ENCODE results near the gene NTMT1. TPM values are rescaled to one million over a fixed set of nuclear protein-coding genes. Genes with fewer than 3 reads are reported as not detected.

The NTMT1 gene
- total and polyA plus RNA-seq, 10 of the 15 experiments (the other 5 are each of a cell fraction or from before 2014, with no cell fraction given) = 12.8 to 85.4 (median 39.3) TPM

- SMC1A ChIA-PET (ENCODE audit: uncharacterized antibody, unreplicated experiment) = interaction anchor here (0.8 to 6.8 kb wide), 16 partner anchors 8 to 492 kb away, joined by 3 to 83 read pairs (median 4); partner anchors contain the start of gene IER5L
- peak overlapping the region; percentile 23 for H2AFZ ChIP-seq (ENCODE audit: control insufficient read depth, low read depth, low read length)
- WGBS (ENCODE audit: insufficient coverage, insufficient replicate concordance, low lambda C conversion rate, missing lambda C conversion rate) = 33% methylated on average over 12 of the region's 12 CpGs
- ATAC-seq (peak; percentile 51), FAIRE-seq (peak; percentile 92), DNase-seq (ENCODE audit: low read depth, low spot score) (no peak)
- POLR2A ChIA-PET = interaction anchor here (0.6 to 3.0 kb wide), 14 partner anchors 9 to 1260 kb away, joined by 3 to 21 read pairs (median 3); partner anchors contain the start of gene IER5L
- H3K4me1 ChIP-seq (ENCODE audit: control insufficient read depth, insufficient read depth, low read length) = peaks cover 14% of the 10 kb centered on the region
- H3K9ac ChIP-seq (ENCODE audit: control insufficient read depth, insufficient read depth, low read length) = no peak overlapping the region
- peaks cover 32% of the 10 kb centered on the region for H3K79me2 ChIP-seq (ENCODE audit: control insufficient read depth, insufficient read depth, low read length)
- CTCF ChIA-PET = interaction anchor here (0.5 to 5.2 kb wide), 48 partner anchors 9 to 1235 kb away, joined by 3 to 194 read pairs (median 4); partner anchors contain the start of genes ASB6, IER5L and TOR1B
- H3K4me2 ChIP-seq (ENCODE audit: control insufficient read depth, insufficient read depth) = no peak overlapping the region
- no peak overlapping the region for H3K4me3 ChIP-seq
- peaks cover 0 to 3% of the 10 kb centered on the region in 2 experiments; a peak in 1 of 4 replicates for H3K36me3 ChIP-seq (ENCODE audit: control insufficient read depth in 2 of 2, insufficient read depth in 2 of 2, low read length in 1 of 2)
- H3K27me3 ChIP-seq (replicated peaks in 1 of 2; ENCODE audit: control insufficient read depth in 2 of 2, insufficient read depth in 2 of 2, low read length in 1 of 2) = peaks cover 6 to 9% of the 10 kb centered on the region in 2 experiments
- H3K9me3 ChIP-seq (replicated peaks; ENCODE audit: control insufficient read depth, insufficient read depth, low read length) = no peaks in the 10 kb centered on the region
- H4K20me1 ChIP-seq (ENCODE audit: control insufficient read depth, insufficient read depth) = no peaks in the 10 kb centered on the region
- intact Hi-C loops (cut with micrococcal nuclease; ENCODE audit: unreplicated experiment) (loop anchor here (1.0 kb wide), 1 partner anchor 485 kb away; no protein-coding TSS in a partner anchor), in situ Hi-C loops (cut with MboI) (no loop called here)
- no peak overlapping the region for H3K27ac ChIP-seq (ENCODE audit: control insufficient read depth, insufficient read depth)
- BruUV-seq (replicated peaks) = no TSS peak
- RAD21 ChIA-PET (ENCODE audit: unreplicated experiment) = interaction anchor here (0.6 to 6.4 kb wide), 18 partner anchors 13 to 543 kb away, joined by 3 to 130 read pairs (median 4); partner anchors contain the start of genes DOLPP1 and IER5L
- TF ChIP-seq CUX1 (IDR thresholded peaks at IDR 0.05; ENCODE audit: insufficient replicate concordance, low read depth, low read length) (peak; percentile 63), IKZF1 (conservative IDR thresholded peaks at IDR 0.05) (0 out of 2 replicates have a peak, but pooled peaks have one; percentile 26), SMARCA5 (IDR thresholded peaks at IDR 0.05) (peak; percentile 30; the same call in 1 of the 2 replicates), PKNOX1 (IDR thresholded peaks at IDR 0.05) (no peak), NR2C1 (IDR thresholded peaks at IDR 0.05) (no peak), REST (IDR thresholded peaks at IDR 0.05; ENCODE audit: low read depth, low read length) (no peak), SMC3 (IDR thresholded peaks at IDR 0.05; ENCODE audit: borderline replicate concordance, low read length) (peak; percentile 57; the same call in 1 of the 2 replicates), CTCF (IDR thresholded peaks at IDR 0.05 in 2 of 3, conservative IDR thresholded peaks at IDR 0.05 in 1 of 3; ENCODE audit: control insufficient read depth in 2 of 3, extremely low read depth in 1 of 3, insufficient read depth in 1 of 3, low read depth in 3 of 3, low read length in 3 of 3) (peak; percentile 73 to 85 (median 79)), MYB (IDR thresholded peaks at IDR 0.05; ENCODE audit: borderline replicate concordance, low read depth, low read length) (no peak)
Measured at GRCh38 chr9:129624168-129624759, 1.7 kb upstream of the NTMT1 start.

All from GM12878 (cell line).